Retinal pigment epithelial cell (primary cell): ENCODE data around the gene GATAD2A.

ENCODE experiments used
- DNase-seq: peaks from one replicate; pipeline ENCODE4 v3.0.0-alpha.2; 2010; ENCODE audit warnings: low read depth
- H3K4me3 ChIP-seq: 2 replicates; pipeline ENCODE4 v1.5.1; 2011; ENCODE audit warnings: mild to moderate bottlenecking, low read length, control low read depth, moderate library complexity
- CTCF ChIP-seq: conservative IDR thresholded peaks from 2 replicates; pipeline ENCODE4 v1.5.1; 2011; ENCODE audit warnings: low read depth, low read length, control low read depth, inconsistent platforms

GATAD2A gene

GRCh38 chr19:19434483-19435045 is 29.1 kb downstream of the GATAD2A start:
- H3K4me3 ChIP-seq: no peak overlapping the region
- TF ChIP-seq CTCF: no peak
- DNase-seq: no peak

GRCh38 chr19:19436137-19436691 is 30.7 kb downstream of the GATAD2A start:
- TF ChIP-seq CTCF: no peak
- H3K4me3 ChIP-seq: no peak overlapping the region
- DNase-seq: no peak

GRCh38 chr19:19438366-19439175 is 33.1 kb downstream of the GATAD2A start:
- H3K4me3 ChIP-seq: no peak overlapping the region
- no peak for TF ChIP-seq CTCF
- no peak for DNase-seq

GRCh38 chr19:19439176-19439482 is 33.7 kb downstream of the GATAD2A start:
- TF ChIP-seq CTCF: no peak
- H3K4me3 ChIP-seq: no peak overlapping the region
- DNase-seq: no peak

- H3K4me3 ChIP-seq: no peak overlapping the region
- no peak for TF ChIP-seq CTCF
- DNase-seq: no peak
Measured at GRCh38 chr19:19443283-19443682, 37.8 kb downstream of the GATAD2A start.

GRCh38 chr19:19443902-19444680 is 38.6 kb downstream of the GATAD2A start:
- DNase-seq: no peak
- TF ChIP-seq CTCF: no peak

More at GRCh38 chr19:19443902-19444680, 38.6 kb downstream of the GATAD2A start:
- H3K4me3 ChIP-seq: no peak overlapping the region
